Stomach smooth muscle (tissue), 2 donors: Measurements from ENCODE around the gene CALHM3.
A peak's percentile ranks its signal among the peaks of the same experiment; 100 is the strongest.
"Not testable (repeated sequence)": the region's sequence is repeated elsewhere in the genome, so short reads cannot be mapped to it uniquely, and the experiment has no call there.

Experiments used
- H3K27ac ChIP-seq: one replicate; pipeline ENCODE4 v1.7.0; 2013; ENCODE audit warnings: mild to moderate bottlenecking, low read length, inconsistent platforms
- H3K27me3 ChIP-seq, 2 donors: one replicate each; pipeline ENCODE4 v1.7.0; 2013; ENCODE audit warnings: low read length in 2 of 2; ENCODE audit not compliant: insufficient read depth in 2 of 2, control insufficient read depth in 1 of 2
- H3K36me3 ChIP-seq, 2 donors: one replicate each; pipeline ENCODE4 v1.7.0; 2013; ENCODE audit warnings: low read length in 2 of 2; ENCODE audit not compliant: control insufficient read depth in 2 of 2, insufficient read depth in 2 of 2
- H3K4me1 ChIP-seq: one replicate; pipeline ENCODE4 v1.7.0; 2013; ENCODE audit warnings: low read length; ENCODE audit not compliant: control insufficient read depth, insufficient read depth
- H3K4me3 ChIP-seq, 2 donors: one replicate each; pipeline ENCODE4 v1.7.0; 2013; ENCODE audit warnings: low read length in 2 of 2
- H3K9ac ChIP-seq, 2 donors: one replicate each; pipeline ENCODE4 v1.7.0; 2013; ENCODE audit warnings: low read length in 2 of 2, mild to moderate bottlenecking in 1 of 2
- H3K9me3 ChIP-seq, 2 donors: one replicate each; pipeline ENCODE4 v1.7.0; 2013; ENCODE audit warnings: low read length in 2 of 2; ENCODE audit not compliant: control insufficient read depth in 2 of 2
- donor health status: healthy.
- donor health status: Pancreatic carcinoma.

CALHM3 gene

DNA sequence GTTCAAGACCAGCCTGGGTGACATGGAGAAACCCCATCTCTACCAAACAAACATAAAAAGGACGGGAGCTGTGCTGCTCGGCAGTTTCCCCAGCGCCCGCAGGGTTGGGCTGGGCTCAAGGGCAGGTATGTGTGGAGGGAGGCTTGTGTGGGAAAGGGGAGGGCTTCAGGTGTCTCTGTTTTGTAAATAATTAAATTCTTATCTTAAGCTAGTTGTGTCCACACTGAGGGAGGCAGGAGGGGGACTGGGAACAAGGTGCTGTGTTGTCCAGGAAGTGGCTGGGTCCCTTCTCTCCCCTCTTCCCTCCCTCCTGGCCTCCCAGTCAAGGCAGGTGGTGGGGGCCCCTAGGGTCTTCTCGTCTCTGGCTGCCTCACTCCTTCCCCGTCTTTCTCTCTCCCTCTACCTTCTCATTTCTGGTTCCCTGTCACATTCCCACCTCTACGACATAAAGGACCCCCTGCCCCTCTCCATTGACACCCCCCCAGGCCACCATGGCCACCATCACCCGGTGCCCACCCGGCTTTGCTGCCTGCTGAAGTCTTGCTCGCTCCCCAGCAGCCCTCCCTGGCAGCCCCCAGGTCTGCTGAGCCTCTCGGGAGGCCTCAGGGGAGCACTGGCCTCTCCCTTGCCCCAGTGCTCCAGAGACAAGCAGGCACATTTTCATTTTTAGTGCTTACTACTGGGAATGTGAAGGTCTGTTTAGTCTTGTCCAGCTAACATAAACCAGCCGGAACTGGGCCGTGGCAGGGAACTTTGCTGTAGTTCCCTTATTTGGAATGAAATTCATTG, 33.7 kb upstream of the CALHM3 start:
- Histone ChIP-seq H3K27ac (no peak overlapping the region), H3K4me3 (no peak overlapping the region), H3K4me1 (peaks cover 22% of the 10 kb centered on the region), H3K9ac (peak overlapping the region in 1 of 2 donors; percentile 29), H3K9me3 (no peaks in the 10 kb centered on the region), H3K27me3 (peaks cover 0 to 2% of the 10 kb centered on the region in 2 donors), H3K36me3 (no peaks in the 10 kb centered on the region)

DNA sequence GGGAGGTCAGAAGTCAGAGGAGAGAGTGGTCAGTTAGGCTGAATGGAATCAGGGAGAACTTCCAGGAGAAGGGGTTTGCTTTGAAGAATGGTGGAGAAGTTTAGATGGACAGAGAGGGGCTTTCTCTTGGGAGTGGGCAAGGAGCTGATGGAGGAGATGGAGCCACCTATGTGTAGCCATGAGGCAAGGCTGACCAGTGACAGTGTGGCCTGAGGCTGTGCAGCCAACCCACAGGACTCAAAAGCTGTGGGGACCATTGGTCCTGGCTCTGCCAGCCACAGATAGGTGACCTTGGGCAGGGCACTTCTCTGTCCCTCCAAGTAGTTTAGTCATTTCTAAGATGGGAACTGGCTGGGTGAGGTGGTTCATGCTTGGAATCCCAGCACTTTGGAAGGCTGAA, 33.1 kb upstream of the CALHM3 start:
- no peaks in the 10 kb centered on the region for H3K36me3 ChIP-seq
- no peaks in the 10 kb centered on the region for H3K9me3 ChIP-seq
- H3K27me3 ChIP-seq, result peaks cover 2 to 4% of the 10 kb centered on the region in 2 donors
- peaks cover 22% of the 10 kb centered on the region for H3K4me1 ChIP-seq
- no peak overlapping the region for H3K4me3 ChIP-seq
- H3K27ac ChIP-seq, result no peak overlapping the region
- no peak overlapping the region for H3K9ac ChIP-seq

- no peak overlapping the region for H3K9ac ChIP-seq
- H3K36me3 ChIP-seq, result no peaks in the 10 kb centered on the region
- H3K27me3 ChIP-seq, result peaks cover 6 to 9% of the 10 kb centered on the region in 2 donors
- peaks cover 22% of the 10 kb centered on the region for H3K4me1 ChIP-seq
- no peaks in the 10 kb centered on the region for H3K9me3 ChIP-seq
- no peak overlapping the region for H3K4me3 ChIP-seq
- no peak overlapping the region for H3K27ac ChIP-seq
Measured at GRCh38 chr10:103510791-103511752, 32.0 kb upstream of the CALHM3 start.

- no peak overlapping the region for H3K4me3 ChIP-seq
- H3K27me3 ChIP-seq, result peaks cover 6 to 10% of the 10 kb centered on the region in 2 donors
- no peak overlapping the region for H3K9ac ChIP-seq
- peaks cover 19% of the 10 kb centered on the region for H3K4me1 ChIP-seq
- H3K9me3 ChIP-seq, result no peaks in the 10 kb centered on the region
- no peak overlapping the region for H3K27ac ChIP-seq
- no peaks in the 10 kb centered on the region for H3K36me3 ChIP-seq
Measured at GRCh38 chr10:103510046-103510685, 31.1 kb upstream of the CALHM3 start.

DNA sequence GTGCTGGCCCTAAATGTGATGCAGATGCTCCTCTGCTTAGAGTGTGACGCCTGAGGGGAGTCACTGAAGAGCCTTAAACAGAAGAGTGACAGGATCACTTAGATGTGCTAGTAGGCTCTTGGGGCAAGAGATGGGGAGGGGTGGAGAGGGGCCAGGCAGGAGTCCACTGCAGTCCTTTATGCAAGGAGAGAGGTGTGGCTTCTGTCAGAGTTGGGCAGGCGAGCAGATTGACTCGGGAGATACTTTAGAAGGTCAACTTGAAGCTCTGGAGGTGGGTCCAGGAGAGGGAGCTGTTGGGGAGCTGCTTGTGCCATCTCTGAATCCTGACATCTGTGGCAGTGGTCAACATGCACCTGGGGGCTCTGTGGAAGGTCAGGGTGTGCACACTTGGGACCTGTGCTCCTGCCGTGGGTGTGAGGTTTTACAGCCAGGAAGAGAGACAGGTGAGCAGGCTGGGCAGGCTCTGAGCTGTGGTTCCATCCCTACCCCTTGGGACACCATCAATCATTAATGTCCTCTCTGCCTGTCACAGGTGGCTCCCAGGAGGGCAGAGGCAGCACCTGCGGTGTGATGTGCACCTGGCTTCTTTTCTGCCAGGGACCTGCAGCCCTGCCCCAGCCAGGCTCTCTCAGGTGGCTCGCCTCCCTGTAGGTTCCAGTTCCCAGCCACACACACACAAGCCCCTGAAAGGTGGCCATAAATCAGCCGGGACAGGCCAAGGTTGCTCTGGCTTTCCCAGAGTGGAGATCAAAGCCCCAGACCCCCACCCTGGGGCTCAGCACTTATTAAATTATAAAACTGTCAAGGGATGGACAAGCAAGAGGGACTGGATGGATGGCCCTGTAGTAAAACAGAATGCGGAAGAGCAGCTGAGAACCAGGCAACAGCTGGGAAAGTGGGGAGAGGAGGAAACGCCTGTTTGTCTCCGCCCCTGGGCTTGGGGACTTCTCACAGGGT, 28.5 kb upstream of the CALHM3 start:
- no peak overlapping the region for H3K27ac ChIP-seq
- no peak overlapping the region for H3K9ac ChIP-seq
- peaks cover 2% of the 10 kb centered on the region for H3K4me1 ChIP-seq
- no peaks in the 10 kb centered on the region for H3K36me3 ChIP-seq
- peaks cover 6 to 10% of the 10 kb centered on the region in 2 donors for H3K27me3 ChIP-seq
- H3K4me3 ChIP-seq, result no peak overlapping the region
- H3K9me3 ChIP-seq, result no peaks in the 10 kb centered on the region

GRCh38 chr10:103506061-103506460, 27.0 kb upstream of the CALHM3 start:
- H3K4me1 ChIP-seq, result no peaks in the 10 kb centered on the region
- peaks cover 6 to 10% of the 10 kb centered on the region in 2 donors for H3K27me3 ChIP-seq
- no peaks in the 10 kb centered on the region for H3K9me3 ChIP-seq
- H3K36me3 ChIP-seq, result no peaks in the 10 kb centered on the region
- H3K27ac ChIP-seq, result no peak overlapping the region
- H3K4me3 ChIP-seq, result no peak overlapping the region
- no peak overlapping the region for H3K9ac ChIP-seq

- Histone ChIP-seq H3K4me1 (no peaks in the 10 kb centered on the region), H3K9ac (no peak overlapping the region), H3K27me3 (peaks cover 6 to 12% of the 10 kb centered on the region in 2 donors), H3K36me3 (no peaks in the 10 kb centered on the region), H3K4me3 (no peak overlapping the region), H3K9me3 (no peaks in the 10 kb centered on the region), H3K27ac (no peak overlapping the region)
Measured at GRCh38 chr10:103504181-103504783, 25.2 kb upstream of the CALHM3 start.

- H3K27ac ChIP-seq, H3K4me1 ChIP-seq, H3K36me3 ChIP-seq, H3K9me3 ChIP-seq, H3K9ac ChIP-seq, H3K4me3 ChIP-seq: not testable (repeated sequence)
- peaks cover 6 to 12% of the 10 kb centered on the region in 2 donors for H3K27me3 ChIP-seq
Measured at GRCh38 chr10:103503777-103504176, 24.7 kb upstream of the CALHM3 start.

- Histone ChIP-seq H3K27ac (no peak overlapping the region), H3K9ac (no peak overlapping the region), H3K4me1 (no peaks in the 10 kb centered on the region), H3K27me3 (peaks cover 6 to 10% of the 10 kb centered on the region in 2 donors), H3K4me3 (no peak overlapping the region), H3K9me3 (no peaks in the 10 kb centered on the region), H3K36me3 (no peaks in the 10 kb centered on the region)
Measured at GRCh38 chr10:103502849-103503660, 24.0 kb upstream of the CALHM3 start.
